Natural killer cell (primary cell): Measurements from ENCODE around the gene PTPRN2. TPM values are rescaled to one million over a fixed set of nuclear protein-coding genes. Genes with fewer than 3 reads are reported as not detected.

Experiments
- ATAC-seq, 3 donors: fragments of 150-1000 bp in 2 of 3; fragments of 200-7000 bp in 1 of 3; cut with Tn5 transposase; 1 replicate in 1 of 3; 2 replicates in 2 of 3; pipeline ENCODE4 v1.10.0; 2021; ENCODE audit warnings: mild to moderate bottlenecking in 2 of 3, moderate library complexity in 2 of 3
- DNase-seq, 2 donors: peaks; one replicate each; pipeline versions ENCODE4 v3.0.0 to v3.0.0-alpha.2; 2013 to 2021; ENCODE audit warnings: mixed read lengths in 1 of 2
- H3K27ac ChIP-seq: one replicate; pipeline ENCODE4 v1.5.1; 2013; ENCODE audit warnings: mild to moderate bottlenecking, low read length
- H3K27me3 ChIP-seq: one replicate; pipeline ENCODE4 v1.6.1; 2013; ENCODE audit warnings: low read length; ENCODE audit not compliant: control insufficient read depth, insufficient read depth
- H3K36me3 ChIP-seq: one replicate; pipeline ENCODE4 v1.6.1; 2013; ENCODE audit warnings: low read length; ENCODE audit not compliant: control insufficient read depth, insufficient read depth
- H3K4me1 ChIP-seq: one replicate; pipeline ENCODE4 v1.6.1; 2013; ENCODE audit warnings: low read length; ENCODE audit not compliant: control insufficient read depth, insufficient read depth
- H3K4me3 ChIP-seq: one replicate; pipeline ENCODE4 v1.5.1; 2013; ENCODE audit warnings: low read length
- H3K9me3 ChIP-seq: one replicate; pipeline ENCODE4 v1.6.1; 2013; ENCODE audit warnings: low read length; ENCODE audit not compliant: control insufficient read depth, insufficient read depth
- H3K27ac Mint-ChIP-seq, 2 donors: one replicate each; pipeline ENCODE4 v1.8.0; 2022; ENCODE audit warnings: mild to moderate bottlenecking in 2 of 2, mixed read lengths in 2 of 2, moderate library complexity in 1 of 2
- H3K27me3 Mint-ChIP-seq, 2 donors: one replicate each; pipeline ENCODE4 v1.8.0; 2022; ENCODE audit warnings: low read depth in 2 of 2, mixed read lengths in 2 of 2
- H3K36me3 Mint-ChIP-seq: one replicate; pipeline ENCODE4 v1.8.0; 2022; ENCODE audit warnings: mixed read lengths
- H3K4me1 Mint-ChIP-seq, 2 donors: one replicate each; pipeline ENCODE4 v1.8.0; 2022; ENCODE audit warnings: mixed read lengths in 2 of 2
- H3K4me3 Mint-ChIP-seq: one replicate; pipeline ENCODE4 v1.8.0; 2022; ENCODE audit warnings: mild to moderate bottlenecking, moderate library complexity, mixed read lengths
- H3K9me3 Mint-ChIP-seq, 2 donors: one replicate each; pipeline ENCODE4 v1.8.0; 2022; ENCODE audit warnings: mixed read lengths in 2 of 2
- CTCF ChIP-seq: fragments of 200-600 bp; IDR thresholded peaks from one replicate; pipeline ENCODE4 v1.8.0; 2022; ENCODE audit warnings: antibody characterized with exemption
- WGBS: methylation state at CpG from one replicate; pipeline ENCODE4 v1.1.7; 2013; ENCODE audit warnings: missing lambda C conversion rate; ENCODE audit not compliant: insufficient coverage; 5-methylcytosine and 5-hydroxymethylcytosine counted together
- intact Hi-C: fragments of 100-400 bp; cut with micrococcal nuclease; formaldehyde crosslinking; loops from one replicate; pipeline ENCODE4 v1.14.2; 2022
- total RNA-seq, 4 donors: library from RNA; stranded (reverse); fragments of 120-200 nt in 1 of 4; gene quantifications; one replicate each; pipeline versions ENCODE4 v1.2.3 to v1.2.4, GENCODE V29; 2013 to 2022

PTPRN2 gene
- total RNA-seq, 3 donors from 2014 or later (not counting 1 experiment from before 2014, with no cell fraction given): 1.3 to 2.5 (median 1.9) TPM

DNA sequence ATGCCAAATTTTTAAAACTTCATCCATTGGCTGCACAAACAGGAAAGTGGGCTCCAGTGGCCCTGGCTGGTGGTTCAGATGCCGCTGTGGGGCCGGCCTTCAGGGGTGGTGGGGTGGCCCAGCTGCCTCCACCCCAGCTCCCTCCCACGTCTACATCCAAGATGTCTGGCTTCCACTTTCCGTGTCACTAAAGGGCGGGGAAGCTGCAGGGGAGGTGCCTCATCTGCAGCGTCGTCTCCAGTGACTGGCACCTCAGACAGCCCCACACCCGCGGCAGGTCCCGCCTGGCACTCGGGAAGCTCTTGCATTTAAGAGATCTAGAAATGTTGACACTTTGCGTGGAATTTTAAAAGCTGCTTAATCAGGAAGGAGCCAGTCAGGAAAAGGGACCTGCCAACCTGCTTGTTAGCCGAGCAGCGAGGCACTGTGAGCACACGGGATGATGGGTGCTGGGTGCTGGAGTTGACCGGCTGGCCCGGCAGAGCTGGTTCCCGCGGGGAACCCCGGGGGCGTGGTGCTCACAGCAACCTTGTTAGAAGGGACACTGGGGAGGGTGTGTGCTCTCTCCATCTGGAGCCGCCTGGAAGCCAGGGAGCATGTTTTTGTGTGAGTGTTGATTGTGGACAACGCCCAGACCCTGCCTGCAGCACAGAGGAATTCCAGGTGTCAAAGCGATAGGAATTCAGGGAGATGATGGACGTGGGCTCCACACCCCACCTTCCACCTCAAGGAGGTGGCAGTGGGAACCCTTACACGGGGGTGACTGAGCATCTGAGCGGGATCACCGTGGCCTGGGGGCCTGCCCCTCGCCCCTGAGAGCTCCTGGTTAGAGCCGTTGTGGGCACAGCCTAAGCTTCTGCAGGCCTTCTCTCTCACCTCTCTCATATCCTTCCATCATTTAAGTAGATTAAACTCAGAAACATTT, 320.5 kb downstream of the PTPRN2 start:
- no peak overlapping the region for H3K27ac Mint-ChIP-seq
- Histone ChIP-seq H3K4me3 (no peak overlapping the region), H3K36me3 (no peaks in the 10 kb centered on the region)

DNA sequence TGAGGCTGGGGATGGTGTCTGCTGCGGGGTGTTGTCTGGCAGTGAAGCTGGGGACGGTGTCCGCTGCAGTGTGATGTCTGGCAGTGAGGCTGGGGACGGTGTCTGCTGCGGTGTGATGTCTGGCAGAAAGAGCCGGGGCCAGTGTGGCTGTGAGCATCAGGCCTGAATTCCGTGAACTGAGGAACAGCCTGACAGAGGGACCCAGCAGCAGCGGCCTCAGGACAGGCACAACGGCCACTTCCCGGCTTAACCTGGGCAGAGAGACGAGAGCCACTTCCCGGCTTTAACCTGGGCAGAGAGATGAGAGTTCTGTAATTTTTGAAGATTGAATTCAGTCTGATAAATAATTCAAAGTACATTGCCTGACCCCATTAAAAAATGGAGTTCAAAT, 321.2 kb downstream of the PTPRN2 start:
- no peak overlapping the region for H3K4me3 Mint-ChIP-seq

More for the DNA sequence above, 320.5 kb downstream of the PTPRN2 start:
- Mint-ChIP-seq H3K27me3 (no peaks in the 10 kb centered on the region), H3K9me3 (peaks cover 2 to 4% of the 10 kb centered on the region in 2 donors), H3K4me1 (no peaks in the 10 kb centered on the region), H3K36me3 (no peaks in the 10 kb centered on the region), H3K4me3 (no peak overlapping the region)
- Histone ChIP-seq H3K27ac (no peak overlapping the region), H3K9me3 (no peaks in the 10 kb centered on the region), H3K27me3 (no peaks in the 10 kb centered on the region), H3K4me1 (no peaks in the 10 kb centered on the region)
- 88% methylated on average over 30 of the region's 30 CpGs for WGBS
- ATAC-seq (no peak), DNase-seq (no peak)
- intact Hi-C loops: no loop called here
- TF ChIP-seq CTCF: no peak

GRCh38 chr7:158265743-158266080, 321.9 kb downstream of the PTPRN2 start:
- no peak for TF ChIP-seq CTCF
- WGBS: 76% methylated on average over 11 of the region's 11 CpGs
- Histone ChIP-seq H3K27me3 (no peaks in the 10 kb centered on the region), H3K9me3 (no peaks in the 10 kb centered on the region), H3K27ac (no peak overlapping the region), H3K4me3 (no peak overlapping the region), H3K36me3 (no peaks in the 10 kb centered on the region), H3K4me1 (no peaks in the 10 kb centered on the region)
- Mint-ChIP-seq H3K4me1 (no peaks in the 10 kb centered on the region), H3K4me3 (no peak overlapping the region), H3K36me3 (no peaks in the 10 kb centered on the region), H3K9me3 (peaks cover 2 to 4% of the 10 kb centered on the region in 2 donors), H3K27me3 (no peaks in the 10 kb centered on the region), H3K27ac (no peak overlapping the region)
- ATAC-seq (no peak), DNase-seq (no peak)
- intact Hi-C loops: no loop called here

More for the DNA sequence above, 321.2 kb downstream of the PTPRN2 start:
- Histone ChIP-seq H3K9me3 (no peaks in the 10 kb centered on the region), H3K36me3 (no peaks in the 10 kb centered on the region), H3K4me3 (no peak overlapping the region), H3K27ac (no peak overlapping the region), H3K27me3 (no peaks in the 10 kb centered on the region), H3K4me1 (no peaks in the 10 kb centered on the region)
- 86% methylated on average over 12 of the region's 12 CpGs for WGBS
- H3K9me3 Mint-ChIP-seq: peaks cover 2 to 4% of the 10 kb centered on the region in 2 donors
- DNase-seq (no peak), ATAC-seq (no peak)
- TF ChIP-seq CTCF: no peak
- H3K4me1 Mint-ChIP-seq: no peaks in the 10 kb centered on the region
- H3K27ac Mint-ChIP-seq: no peak overlapping the region
- no peaks in the 10 kb centered on the region for H3K36me3 Mint-ChIP-seq
- intact Hi-C loops: no loop called here
- no peaks in the 10 kb centered on the region for H3K27me3 Mint-ChIP-seq
